ENCODE data around the gene STPG3. TPM values are rescaled to one million over a fixed set of nuclear protein-coding genes. Genes with fewer than 3 reads are reported as not detected.

Gene STPG3
- total and polyA plus RNA-seq, 9 of the 15 experiments (the other 6 are each of a cell fraction or from before 2014, with no cell fraction given): not detected

GRCh38 chr9:137236238-137236935 lies 14.7 kb upstream of the STPG3 start (continued):
- TF ChIP-seq SMC3 (conservative IDR thresholded peaks at IDR 0.05; ENCODE audit: insufficient read depth, low read depth, low read length) (peak; percentile 97), RAD51 (IDR thresholded peaks at IDR 0.05; ENCODE audit: borderline replicate concordance, low read depth) (peak; percentile 78), GTF2B (IDR thresholded peaks at IDR 0.05; ENCODE audit: extremely low read depth, insufficient read length) (no peak), CTBP1 (IDR thresholded peaks at IDR 0.05; ENCODE audit: borderline replicate concordance) (peak; percentile 84), USF2 (CRISPR knock-in tag; IDR thresholded peaks at IDR 0.05) (peak; percentile 52; the same call in 1 of the 2 replicates), MTA2 (IDR thresholded peaks at IDR 0.05; ENCODE audit: low read depth) (peak; percentile 71), CREB1 (IDR thresholded peaks at IDR 0.05) (0 out of 2 replicates have a peak, but pooled peaks have one; percentile 33), CREB1 (CRISPR knock-in tag; IDR thresholded peaks at IDR 0.05) (peak; percentile 71; the same call in 1 of the 2 replicates), ATF7 (IDR thresholded peaks at IDR 0.05) (peak; percentile 82; the same call in 1 of the 2 replicates), USF1 (CRISPR knock-in tag; IDR thresholded peaks at IDR 0.05) (peak; percentile 70; the same call in 1 of the 2 replicates), ARID4B (CRISPR knock-in tag; IDR thresholded peaks at IDR 0.05) (peak; percentile 70), ZNF511 (CRISPR knock-in tag; IDR thresholded peaks at IDR 0.05) (peak; percentile 57; the same call in 1 of the 2 replicates), PCBP1 (IDR thresholded peaks at IDR 0.05; ENCODE audit: low read depth, low read length, poor library complexity, severe bottlenecking) (peak; percentile 95), SIN3A (IDR thresholded peaks at IDR 0.05; ENCODE audit: borderline replicate concordance in 2 of 2, control insufficient read depth in 1 of 2, low read depth in 2 of 2, low read length in 2 of 2) (peak; percentile 44 to 73; a peak in 1 of 4 replicates), ZNF586 (CRISPR knock-in tag; conservative IDR thresholded peaks at IDR 0.05) (no peak), RB1 (IDR thresholded peaks at IDR 0.05; ENCODE audit: low read depth) (peak; percentile 96), KLF16 (IDR thresholded peaks at IDR 0.05) (peak; percentile 90), CREB3 (tag; conservative IDR thresholded peaks at IDR 0.05; ENCODE audit: low read depth) (no peak)
